ENCODE results near the gene DSG4.

The DSG4 gene

DNA sequence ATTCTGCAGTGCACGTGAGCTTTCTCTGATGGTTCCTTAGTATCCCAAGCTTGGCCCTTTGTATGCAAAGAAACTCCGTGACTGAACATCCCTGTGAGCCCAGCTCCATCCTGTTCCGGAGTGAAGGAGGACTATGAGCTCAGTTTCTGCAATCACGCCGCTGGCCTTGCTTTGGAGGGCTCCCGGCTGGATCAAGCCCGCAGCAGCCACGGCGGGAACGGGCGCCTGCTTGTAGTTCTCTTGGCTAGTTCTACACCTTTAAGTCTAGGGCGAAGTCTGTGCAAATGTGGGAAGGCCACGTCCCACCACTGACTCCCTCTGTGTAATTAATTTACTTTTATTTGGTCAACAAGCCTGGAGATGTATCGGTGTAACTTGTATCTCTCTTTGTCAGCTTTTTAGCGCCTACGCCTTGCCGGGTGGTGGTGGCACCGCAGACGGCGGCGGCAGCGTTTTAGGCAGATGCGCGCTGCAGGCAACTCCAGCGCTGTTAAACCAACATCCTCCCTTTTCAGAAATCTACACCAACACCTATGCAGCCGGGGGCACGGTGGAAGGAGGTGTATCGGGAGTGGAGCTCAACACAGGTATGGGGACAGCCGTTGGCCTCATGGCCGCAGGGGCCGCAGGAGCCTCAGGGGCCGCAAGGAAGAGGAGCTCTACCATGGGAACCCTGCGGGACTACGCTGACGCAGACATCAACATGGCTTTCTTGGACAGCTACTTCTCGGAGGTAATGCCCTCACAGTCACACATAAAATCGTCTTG, 34.3 kb downstream of the DSG4 start:
- no peak for DNase-seq (ENCODE audit: low spot score)

DNA sequence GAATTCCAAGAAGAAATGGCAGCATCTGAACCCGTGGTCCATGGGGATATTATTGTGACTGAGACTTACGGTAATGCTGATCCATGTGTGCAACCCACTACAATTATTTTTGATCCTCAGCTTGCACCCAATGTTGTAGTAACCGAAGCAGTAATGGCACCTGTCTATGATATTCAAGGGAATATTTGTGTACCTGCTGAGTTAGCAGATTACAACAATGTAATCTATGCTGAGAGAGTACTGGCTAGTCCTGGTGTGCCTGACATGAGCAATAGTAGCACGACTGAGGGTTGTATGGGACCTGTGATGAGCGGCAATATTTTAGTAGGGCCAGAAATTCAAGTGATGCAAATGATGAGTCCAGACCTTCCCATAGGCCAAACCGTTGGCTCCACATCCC, 36.6 kb downstream of the DSG4 start:
- DNase-seq (ENCODE audit: low spot score) = no peak

DNA sequence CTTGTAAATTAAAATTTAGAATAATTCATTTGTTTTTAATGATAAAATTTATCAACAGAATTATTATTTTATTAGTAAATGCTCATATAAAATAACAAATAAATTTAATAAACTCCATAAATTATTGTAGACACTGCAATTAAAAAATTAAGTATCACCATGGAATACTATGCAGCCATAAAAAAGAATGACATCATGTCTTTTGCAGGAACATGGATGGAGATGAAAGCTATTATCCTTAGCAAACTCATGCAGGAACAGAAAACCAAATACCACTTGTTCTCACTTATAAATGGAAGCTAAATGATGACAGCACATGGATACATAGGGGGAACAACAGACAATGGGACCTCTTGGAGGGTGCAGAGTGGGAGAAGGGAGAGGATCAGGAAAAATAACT, 41.3 kb downstream of the DSG4 start:
- no peak for DNase-seq (ENCODE audit: low spot score)

DNA sequence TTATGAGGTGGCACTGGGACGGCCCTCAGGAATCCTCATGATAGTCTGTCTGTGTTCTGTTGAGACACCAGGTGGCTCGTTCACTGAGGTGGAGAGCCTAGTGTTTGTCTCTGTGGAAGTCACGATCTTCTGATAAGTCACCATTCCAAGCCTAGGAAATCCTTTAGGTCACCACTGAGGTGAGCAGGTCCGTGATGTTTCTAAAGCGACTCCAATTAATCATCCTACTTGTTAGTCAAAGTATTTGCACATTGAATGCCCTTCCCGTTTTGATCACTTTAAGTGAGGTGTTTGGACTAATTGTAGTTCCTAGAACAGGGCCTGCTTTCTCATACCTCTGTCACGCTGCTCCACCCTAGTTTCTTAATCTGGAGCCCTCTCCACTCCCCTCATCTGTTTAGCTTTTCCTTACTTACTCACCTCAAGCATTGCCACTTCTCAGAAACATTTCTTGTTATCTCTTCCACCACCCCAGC, 42.9 kb downstream of the DSG4 start:
- no peak for DNase-seq (ENCODE audit: low spot score)

DNA sequence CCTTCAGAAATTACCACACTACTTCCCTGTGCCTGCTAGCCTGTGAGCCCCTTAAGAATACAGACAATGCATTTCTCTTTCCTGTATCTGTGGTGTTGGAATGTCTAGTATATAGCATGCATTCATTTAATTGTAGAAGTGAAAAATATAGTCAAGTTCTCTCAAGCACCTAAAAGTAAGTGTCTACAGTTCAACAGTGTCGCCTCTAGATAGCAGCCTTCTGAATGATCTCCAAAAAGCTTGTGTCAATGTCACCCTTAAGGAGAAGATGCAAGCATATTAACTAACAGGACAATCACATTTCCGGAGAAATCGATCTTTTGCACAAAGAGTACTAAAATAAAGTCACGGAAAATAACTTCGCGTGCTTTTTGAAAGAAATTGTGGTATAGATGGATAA, 43.5 kb downstream of the DSG4 start:
- DNase-seq (ENCODE audit: low spot score) = no peak

DNA sequence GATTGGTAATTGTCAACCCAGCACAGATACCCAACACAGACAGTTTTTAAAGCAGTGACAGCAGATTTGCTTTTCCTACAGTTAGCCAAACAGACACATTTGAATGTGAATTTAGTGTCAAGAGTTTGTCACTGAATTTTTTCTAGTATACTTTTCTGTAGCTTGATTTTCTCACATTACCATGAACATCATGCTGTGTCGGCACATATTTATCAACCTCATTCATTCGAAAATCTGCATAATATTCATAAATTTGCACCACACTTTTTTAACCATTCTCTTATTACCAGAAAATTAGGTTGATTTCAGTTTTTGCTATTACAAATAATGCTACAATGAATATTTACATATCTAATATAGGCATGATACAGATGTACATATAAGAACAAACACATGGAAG, 43.9 kb downstream of the DSG4 start:
- no peak for DNase-seq (ENCODE audit: low spot score)

DNA sequence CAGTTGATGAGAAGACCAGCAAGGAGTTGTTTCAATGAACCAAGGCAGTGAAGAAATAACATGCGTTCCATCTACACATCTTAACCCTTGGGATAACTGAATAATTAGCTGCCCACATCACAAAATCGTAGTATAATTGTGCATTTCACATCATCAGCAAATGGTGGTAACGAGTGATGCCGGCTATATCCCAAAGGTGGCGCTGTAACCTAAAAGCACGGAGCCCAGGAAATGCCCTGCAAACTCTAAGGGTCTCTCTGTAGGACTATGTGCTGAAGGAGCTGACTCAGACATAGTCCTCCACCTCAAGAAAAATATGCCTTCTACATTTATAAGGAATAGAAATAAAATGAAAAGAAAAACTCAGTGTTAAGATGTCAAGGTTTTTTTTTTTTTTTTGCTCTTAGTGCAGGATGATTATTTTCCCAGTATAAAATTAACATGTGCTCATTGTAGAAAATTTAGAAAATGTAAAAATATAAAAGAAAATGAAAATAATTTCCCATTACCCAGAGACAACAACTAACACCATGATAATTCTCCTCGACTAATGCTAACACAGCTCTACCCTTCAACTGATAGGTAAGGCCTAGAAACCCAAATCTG, 47.9 kb downstream of the DSG4 start:
- DNase-seq (ENCODE audit: low spot score) = no peak

DNA sequence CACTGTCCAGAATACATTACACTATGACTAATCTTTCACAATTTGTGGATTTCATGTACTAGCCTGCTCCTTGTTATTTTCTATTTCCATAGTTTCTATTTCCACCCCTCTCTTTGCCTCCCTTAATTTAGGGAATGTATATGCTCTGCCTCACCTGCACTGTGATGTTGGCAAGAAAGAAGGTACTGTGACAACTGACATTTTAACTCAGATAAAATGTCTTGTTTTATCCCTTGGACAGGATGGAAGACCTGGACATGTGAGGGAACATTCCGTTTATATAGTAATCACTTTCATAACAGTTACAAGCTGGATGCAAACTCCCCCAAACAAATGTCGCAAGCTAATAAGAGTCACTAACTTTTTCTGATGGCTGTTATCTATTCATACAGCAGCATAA, 49.4 kb downstream of the DSG4 start:
- no peak for DNase-seq (ENCODE audit: low spot score)

DNA sequence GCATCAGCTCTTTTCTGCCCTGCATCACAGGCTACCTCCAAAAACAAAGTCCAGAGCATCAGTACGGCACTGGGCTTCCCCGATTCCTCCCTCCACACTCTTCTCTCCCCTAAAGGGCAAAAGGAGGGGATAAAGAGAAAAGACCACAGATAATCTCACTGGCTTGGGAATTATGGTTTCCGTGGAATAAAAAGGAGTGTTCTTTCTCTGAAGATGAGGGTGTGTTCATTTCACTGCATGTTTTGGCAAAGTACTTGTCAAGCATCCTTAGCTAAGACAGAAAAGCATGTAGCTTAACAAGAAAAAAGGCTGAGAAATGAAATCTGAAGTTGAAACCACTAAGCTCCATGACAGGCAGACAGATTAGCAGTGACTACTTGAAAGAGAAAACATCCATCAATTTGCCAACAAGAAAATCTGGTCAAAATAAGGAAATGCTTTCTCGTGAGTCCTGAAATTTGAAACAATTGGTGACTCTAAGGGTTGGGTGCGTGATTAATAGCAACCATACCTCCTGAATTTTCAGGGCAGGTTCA, 50.4 kb downstream of the DSG4 start:
- no peak for DNase-seq (ENCODE audit: low spot score)

DNA sequence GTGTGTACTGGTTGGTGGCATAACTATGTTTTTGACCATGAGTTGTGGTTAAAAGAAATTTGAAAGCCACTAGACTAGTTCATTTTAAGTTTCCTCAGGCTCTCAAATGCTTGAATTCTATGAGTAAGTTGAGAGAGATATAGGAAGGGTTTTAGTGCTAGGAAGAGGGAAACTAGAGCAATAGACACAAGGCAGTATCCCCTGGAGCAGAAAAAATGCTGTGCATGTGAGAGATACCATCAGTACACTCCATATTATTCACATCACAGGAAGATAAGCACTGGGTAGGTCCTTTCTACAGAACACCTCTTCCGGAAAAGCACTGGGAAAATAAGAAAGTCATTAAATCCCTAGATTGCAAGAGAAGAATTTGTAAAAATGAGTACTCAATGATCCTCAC, 51.6 kb downstream of the DSG4 start:
- no peak for DNase-seq (ENCODE audit: low spot score)

DNA sequence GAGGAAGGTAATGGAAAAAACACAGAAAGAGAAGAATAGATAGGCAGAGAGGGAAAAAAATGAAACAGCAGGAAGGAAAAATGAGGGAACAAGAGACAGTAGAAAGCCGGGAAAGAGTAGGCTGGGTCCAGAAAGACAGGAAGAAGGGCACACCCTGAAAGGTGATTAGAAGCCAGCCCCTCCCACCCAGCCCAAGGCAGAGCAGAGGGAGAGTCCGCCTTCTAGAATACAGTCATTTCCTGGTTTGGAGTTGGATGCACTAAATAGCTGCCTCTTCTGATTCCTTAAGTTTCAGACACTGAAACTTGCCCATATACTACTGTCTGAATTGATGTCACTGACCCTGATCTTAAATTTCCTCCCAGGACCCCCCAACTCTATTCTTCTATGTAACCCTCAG, 53.0 kb downstream of the DSG4 start:
- DNase-seq (ENCODE audit: low spot score) = no peak

DNA sequence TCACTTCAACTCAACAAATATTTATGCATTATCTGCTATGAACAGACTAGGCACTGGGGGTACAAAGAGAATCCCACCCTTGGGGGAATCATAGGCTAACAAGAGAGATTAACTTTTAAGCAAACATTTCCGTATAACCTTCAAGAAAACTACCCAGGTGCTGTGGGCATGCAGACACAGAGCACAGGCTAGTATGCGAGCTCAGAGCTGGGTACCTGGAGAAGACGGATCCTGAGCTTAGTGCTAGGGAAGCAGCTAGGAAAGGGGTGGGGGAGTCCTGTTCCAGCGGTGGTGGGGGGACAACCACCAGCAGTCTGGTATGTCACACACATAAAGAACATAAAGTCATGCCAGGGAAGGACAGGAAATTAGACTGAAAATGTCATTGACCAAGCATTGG, 53.5 kb downstream of the DSG4 start:
- DNase-seq (ENCODE audit: low spot score) = no peak

DNA sequence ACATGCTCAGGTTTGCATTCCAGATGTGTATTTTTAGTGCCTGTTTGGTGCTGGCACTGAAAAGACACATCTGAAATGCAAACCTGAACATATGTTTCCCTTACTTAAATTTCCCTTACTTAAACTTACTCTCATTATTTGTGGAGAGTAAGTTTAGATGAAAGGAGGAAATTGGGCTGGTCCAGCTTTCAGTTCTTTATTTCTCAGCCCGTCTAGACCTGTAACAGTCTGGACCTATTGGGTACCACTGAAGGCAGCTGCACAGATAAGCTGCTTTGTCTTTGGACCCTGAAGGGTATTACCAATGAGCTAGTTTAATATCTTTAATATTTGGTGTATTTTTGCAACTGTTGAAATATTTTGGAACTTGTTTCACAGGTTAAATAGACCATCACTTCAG, 54.0 kb downstream of the DSG4 start:
- no peak for DNase-seq (ENCODE audit: low spot score)

DNA sequence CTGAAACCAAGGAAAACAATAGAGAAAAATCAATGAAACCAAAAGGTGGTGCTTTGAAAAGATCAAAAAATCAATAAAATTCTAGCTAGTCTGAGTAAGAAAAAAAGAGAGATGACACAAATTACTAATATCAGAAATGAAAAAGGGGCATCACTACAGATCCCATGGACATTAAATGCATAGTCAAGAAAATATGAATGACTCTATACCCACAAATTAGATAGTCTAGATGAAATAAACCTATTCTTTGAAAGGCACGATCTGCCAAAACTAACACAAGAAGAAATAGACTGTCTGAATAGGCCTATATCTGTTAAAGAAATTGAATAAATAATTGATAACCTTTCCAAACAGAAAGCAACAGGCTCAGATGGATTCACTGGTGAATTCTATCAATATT, 55.7 kb downstream of the DSG4 start:
- no peak for DNase-seq (ENCODE audit: low spot score)

DNA sequence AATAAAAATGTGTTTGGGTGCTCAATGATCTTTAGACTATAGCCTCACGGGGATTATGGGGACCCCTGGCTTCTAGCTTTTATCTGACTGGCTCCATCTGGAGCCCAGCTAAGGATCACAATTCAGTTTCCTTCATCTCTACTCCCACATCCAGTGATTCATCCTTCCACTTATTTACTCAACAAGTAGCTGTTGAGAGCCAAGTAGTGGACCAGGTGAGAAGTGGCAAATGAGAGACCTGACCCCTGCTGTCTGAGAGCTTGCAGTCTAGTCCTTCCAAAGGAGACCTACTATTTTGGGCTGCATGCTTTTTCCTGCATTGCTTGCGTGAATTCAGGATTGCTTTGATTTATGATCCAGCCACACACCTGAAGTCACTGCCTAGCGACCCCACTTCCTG, 60.2 kb downstream of the DSG4 start:
- no peak for DNase-seq (ENCODE audit: low spot score)

DNA sequence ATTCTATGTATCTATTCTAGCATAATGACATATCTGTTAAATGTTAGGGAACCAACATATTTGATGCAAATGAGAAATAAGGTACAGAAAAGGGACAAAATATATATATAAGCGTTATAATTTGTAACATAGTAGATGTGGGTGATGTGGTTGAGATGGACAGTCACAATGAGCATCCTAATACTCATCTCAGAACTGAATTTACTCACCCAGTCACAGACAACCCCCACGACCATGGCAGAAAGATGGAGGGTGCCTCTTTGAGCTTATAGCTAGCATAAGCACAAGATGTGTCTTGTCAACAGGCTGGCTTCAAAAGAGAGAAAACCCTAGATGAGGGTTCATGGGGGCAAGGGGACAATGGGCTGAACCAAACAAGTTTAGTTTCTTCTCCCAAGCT, 61.8 kb downstream of the DSG4 start:
- no peak for DNase-seq (ENCODE audit: low spot score)

DNA sequence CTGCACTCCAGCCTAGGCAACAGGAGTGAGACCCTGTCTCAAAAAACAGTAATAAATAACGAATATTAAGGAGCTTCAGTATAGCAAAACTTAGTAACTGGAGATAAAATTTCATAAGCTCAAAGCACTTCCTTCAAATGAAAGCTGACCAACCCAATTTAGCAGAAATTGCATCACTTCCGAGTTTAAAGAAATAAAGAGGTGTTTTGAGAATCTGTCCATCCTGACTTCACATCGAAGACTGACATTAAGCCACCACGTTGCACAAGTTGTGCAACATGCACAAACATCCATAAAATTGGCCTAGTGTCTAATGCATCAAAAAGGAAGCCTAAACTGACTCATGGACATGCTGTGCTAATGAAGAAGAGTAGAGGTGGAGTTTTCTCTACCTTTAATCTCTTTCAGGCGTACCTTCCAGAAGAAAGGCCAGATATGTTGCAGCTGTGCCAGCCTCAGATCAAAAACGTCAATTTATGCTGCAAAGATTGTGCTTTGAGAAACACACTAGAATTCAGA, 63.3 kb downstream of the DSG4 start:
- DNase-seq (ENCODE audit: low spot score) = no peak

DNA sequence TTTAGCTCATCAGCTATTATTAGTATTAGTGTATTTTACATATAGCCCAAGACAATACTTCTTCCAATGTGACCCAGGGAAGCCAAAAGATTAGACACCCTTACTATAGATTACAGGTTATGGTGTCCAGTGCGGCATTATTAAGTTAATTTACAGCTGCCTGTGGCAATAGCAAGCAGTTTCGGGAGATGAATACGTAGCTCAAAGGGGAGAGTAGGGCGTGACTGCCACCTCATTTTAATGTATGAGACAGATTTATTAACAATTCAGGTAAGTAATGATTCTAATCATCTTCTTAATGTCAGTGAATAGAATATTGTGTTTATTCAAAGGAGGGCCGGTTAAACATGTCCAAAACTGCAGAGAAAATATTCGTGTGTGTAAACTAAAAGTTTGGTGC, 64.2 kb downstream of the DSG4 start:
- DNase-seq (ENCODE audit: low spot score) = no peak

DNA sequence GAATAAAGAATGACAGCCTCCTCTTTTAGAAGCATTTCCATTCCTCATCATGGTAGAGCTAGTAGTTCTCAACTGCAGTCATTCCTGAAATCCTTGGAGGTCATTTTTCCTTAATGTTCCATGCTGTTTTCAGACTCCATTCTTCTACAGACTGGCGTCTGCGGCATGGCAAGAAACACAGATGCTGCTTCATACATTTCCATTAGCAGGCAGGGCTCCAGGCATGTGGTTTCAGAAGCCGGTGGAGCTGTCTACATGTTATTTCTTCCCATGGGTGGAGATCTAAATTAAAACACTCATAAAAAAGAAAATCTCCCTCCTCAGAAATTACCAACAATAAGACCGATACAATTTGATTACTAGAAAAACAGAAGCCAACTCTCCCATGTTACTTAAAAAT, 64.9 kb downstream of the DSG4 start:
- no peak for DNase-seq (ENCODE audit: low spot score)

DNA sequence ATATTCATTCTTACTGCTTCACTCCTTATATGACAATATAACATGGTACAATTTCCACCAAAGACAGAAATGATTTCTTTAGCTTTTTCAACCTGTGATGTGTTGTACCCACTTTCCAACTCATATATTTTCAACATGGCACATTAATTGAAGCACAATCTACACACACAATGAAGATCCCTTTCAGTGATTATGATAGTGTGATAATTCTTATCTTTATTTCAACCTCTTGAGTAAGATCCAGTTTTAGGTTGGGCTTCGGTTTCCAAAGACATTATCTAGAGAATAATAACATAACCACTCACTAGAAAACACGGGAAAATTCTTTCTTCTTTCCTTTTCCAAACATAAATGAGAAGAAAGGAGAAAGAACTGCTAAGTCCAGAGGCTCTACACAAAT, 67.6 kb downstream of the DSG4 start:
- DNase-seq (ENCODE audit: low spot score) = no peak

DNA sequence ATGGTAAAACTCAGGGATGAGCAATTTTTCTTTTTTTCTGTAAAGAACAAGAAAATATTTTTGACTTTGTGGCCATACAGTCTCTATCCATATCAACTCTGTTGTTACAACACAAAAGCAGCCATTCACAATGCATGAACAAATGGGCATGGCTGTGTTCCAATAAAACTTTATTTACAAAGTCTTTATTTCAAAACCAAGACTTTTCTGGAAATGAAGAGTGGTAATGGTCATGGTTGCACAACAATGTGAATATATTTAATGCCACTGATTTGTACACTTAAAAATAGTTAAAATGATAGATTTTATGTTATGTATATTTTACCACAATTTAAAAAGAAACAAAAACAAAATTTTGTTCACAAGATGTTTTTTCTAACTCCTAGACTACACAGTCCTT, 69.3 kb downstream of the DSG4 start:
- no peak for DNase-seq (ENCODE audit: low spot score)

DNA sequence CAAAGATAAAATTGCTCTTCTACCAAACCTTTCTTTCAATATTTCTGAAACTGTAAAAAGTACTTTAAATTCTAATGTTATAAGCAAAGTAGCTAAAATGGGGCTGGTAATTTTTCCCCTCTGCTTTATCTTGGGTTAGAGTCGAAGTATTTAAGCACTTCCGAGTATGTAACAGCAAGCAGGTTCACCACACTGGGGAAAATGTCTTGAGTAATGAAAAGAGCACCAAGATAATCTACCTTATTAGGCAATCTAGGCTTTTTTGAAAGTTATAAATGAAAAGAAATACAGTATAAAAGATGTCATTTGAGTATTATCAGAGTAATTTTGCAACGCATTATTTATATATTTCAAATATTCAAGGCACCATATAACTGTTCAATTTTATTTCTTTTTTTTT, 70.3 kb downstream of the DSG4 start:
- no peak for DNase-seq (ENCODE audit: low spot score)

DNA sequence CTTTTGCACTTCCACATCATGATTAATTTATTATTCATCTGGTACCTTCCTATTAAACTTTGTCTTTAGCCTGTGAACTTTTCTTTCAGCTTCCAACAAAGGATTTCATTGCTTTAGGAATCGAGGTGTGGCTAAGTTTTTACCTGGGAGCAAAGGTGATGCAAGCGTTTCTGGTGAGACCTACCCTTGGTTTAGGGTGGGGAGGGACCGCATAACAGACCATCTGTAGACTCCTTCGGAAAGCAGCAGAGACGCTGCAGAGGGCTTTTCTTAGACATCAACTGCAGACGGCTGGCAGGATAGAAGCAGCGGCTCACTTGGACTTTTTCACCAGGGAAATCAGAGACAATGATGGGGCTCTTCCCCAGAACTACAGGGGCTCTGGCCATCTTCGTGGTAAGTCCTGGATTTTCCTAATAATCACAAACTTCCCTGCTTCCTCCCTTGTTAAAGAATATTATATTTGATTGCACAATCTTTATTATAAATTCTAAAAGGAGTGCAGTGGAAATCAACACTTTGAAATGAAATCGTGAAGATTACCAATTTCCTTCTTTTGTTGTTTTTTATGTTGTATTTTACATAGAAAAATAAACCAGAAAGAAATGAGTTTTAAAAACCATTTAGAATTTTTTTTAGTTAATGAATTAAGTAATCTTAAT, 71.1 kb downstream of the DSG4 start, which contains the start of gene DSG3:
TSS of gene DSG3 (plus strand) at position 212 of the 662 bp plus-strand sequence. CDS start at position 349, 137 bp downstream.
- no peak for DNase-seq (ENCODE audit: low spot score)
